Effector memory CD8-positive, alpha-beta T cell (primary cell): Measurements from ENCODE around the gene TIAM1.

ENCODE experiments used
- ATAC-seq: fragments of 150-1000 bp; cut with Tn5 transposase; replicated peaks from 2 replicates; pipeline ENCODE4 v1.10.0; 2021; ENCODE audit warnings: mild to moderate bottlenecking, moderate library complexity
- DNase-seq, 3 experiments: peaks; one replicate each; pipeline ENCODE4 v3.0.0; 2021
- H3K27ac Mint-ChIP-seq, 2 donors: one replicate each; pipeline ENCODE4 v1.8.0; 2022; ENCODE audit warnings: mild to moderate bottlenecking in 2 of 2, mixed read lengths in 2 of 2, moderate library complexity in 2 of 2
- H3K27me3 Mint-ChIP-seq, 2 donors: one replicate each; pipeline ENCODE4 v1.8.0; 2022; ENCODE audit warnings: mixed read lengths in 2 of 2
- H3K36me3 Mint-ChIP-seq: one replicate; pipeline ENCODE4 v1.8.0; 2022; ENCODE audit warnings: mild to moderate bottlenecking, moderate library complexity, mixed read lengths; ENCODE audit not compliant: insufficient read depth
- H3K4me1 Mint-ChIP-seq, 2 donors: one replicate each; pipeline ENCODE4 v1.8.0; 2022; ENCODE audit warnings: low read depth in 2 of 2, mixed read lengths in 2 of 2
- H3K4me3 Mint-ChIP-seq, 2 donors: one replicate each; pipeline ENCODE4 v1.8.0; 2022; ENCODE audit warnings: mild to moderate bottlenecking in 2 of 2, mixed read lengths in 2 of 2, moderate library complexity in 2 of 2
- H3K9me3 Mint-ChIP-seq, 2 donors: one replicate each; pipeline ENCODE4 v1.8.0; 2022; ENCODE audit warnings: mixed read lengths in 2 of 2

Gene TIAM1

GRCh38 chr21:31349208-31349607 lies 5.1 kb upstream of the TIAM1 start:
- no peak for ATAC-seq
- H3K9me3 Mint-ChIP-seq: no peaks in the 10 kb centered on the region
- no peak for DNase-seq

DNA sequence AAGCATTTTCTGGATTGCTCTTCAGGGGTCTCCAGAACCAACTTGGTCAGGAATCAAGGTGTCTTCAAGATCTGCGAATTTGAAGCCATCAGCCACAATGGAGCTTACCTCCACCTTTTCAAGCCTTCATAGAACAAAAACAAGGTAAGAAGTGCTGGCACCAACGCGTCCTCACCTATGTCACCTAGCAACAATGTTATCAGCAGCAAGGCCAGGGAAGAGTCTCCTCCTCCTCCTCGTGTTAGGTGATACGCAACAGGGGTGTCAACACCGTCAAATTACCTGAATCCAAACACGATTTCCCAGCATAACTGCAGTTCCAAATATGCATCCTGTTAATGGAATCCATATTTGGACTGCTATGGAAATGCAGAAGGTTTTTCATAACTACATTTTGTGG lies 4.1 kb upstream of the TIAM1 start:
- H3K9me3 Mint-ChIP-seq: no peaks in the 10 kb centered on the region
- ATAC-seq (no peak), DNase-seq (no peak)
- H3K36me3 Mint-ChIP-seq: peaks cover 3% of the 10 kb centered on the region
- peaks cover 11 to 14% of the 10 kb centered on the region in 2 donors for H3K4me1 Mint-ChIP-seq
- peaks cover 26 to 35% of the 10 kb centered on the region in 2 donors for H3K27me3 Mint-ChIP-seq
- H3K27ac Mint-ChIP-seq: no peak overlapping the region
- H3K4me3 Mint-ChIP-seq: no peak overlapping the region

More at GRCh38 chr21:31349208-31349607, 5.1 kb upstream of the TIAM1 start:
- peaks cover 16 to 25% of the 10 kb centered on the region in 2 donors for H3K27me3 Mint-ChIP-seq
- H3K36me3 Mint-ChIP-seq: peaks cover 3% of the 10 kb centered on the region
- no peak overlapping the region for H3K27ac Mint-ChIP-seq
- no peak overlapping the region for H3K4me3 Mint-ChIP-seq
- H3K4me1 Mint-ChIP-seq: peaks cover 9 to 11% of the 10 kb centered on the region in 2 donors

DNA sequence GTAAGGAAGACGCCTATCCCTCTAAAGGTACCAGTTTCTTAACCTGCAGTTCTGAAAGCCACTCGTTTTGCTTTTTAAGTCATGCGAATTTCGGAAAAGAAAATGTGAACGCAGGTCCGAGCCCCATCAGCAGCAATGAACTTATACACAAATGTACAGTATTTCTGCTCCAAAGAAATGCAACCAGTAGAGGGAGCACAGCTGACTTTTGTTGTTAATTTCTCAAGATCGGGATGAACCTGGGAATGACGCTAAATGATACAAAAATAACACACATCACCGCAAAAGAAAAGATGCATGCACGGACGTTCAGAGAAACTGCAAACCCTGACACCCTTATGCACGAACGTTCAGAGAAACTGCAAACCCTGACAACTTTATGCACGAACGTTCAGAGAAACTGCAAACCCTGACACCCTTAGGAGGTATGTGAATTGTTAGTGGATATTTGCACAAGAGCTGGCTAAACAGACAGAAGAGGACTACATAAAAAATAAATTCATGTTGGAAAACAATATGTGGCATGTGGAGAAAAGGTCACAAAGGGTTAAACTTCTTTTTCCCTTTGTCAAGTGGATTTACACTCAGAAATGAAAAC lies 3.5 kb upstream of the TIAM1 start:
- DNase-seq (no peak), ATAC-seq (no peak)
- Mint-ChIP-seq H3K4me3 (no peak overlapping the region), H3K36me3 (peaks cover 3% of the 10 kb centered on the region), H3K4me1 (peaks cover 7 to 10% of the 10 kb centered on the region in 2 donors), H3K27ac (no peak overlapping the region), H3K27me3 (peaks cover 33 to 41% of the 10 kb centered on the region in 2 donors), H3K9me3 (no peaks in the 10 kb centered on the region)

- no peak overlapping the region for H3K4me3 Mint-ChIP-seq
- DNase-seq: no peak
- H3K27me3 Mint-ChIP-seq: peaks cover 36 to 45% of the 10 kb centered on the region in 2 donors
Measured at GRCh38 chr21:31346256-31346821, 2.3 kb upstream of the TIAM1 start.

DNA sequence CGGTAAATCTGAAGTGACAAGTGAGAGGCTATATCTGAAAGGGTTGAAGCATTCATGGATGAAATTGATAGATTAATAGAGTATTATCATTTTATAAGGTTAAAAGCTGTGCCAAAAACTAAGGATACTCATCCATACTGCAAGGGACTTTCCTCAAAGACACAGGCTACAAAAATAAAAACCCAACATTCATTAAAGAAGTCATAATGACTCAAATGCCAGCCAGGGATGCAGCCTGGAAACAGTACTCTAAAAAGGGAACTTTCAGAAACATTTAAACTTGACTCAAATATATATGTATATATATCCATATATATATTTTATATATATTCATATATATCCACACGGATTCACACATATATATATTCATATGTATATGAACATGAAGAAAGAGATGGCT lies 1.1 kb upstream of the TIAM1 start:
- Mint-ChIP-seq H3K27ac (no peak overlapping the region), H3K4me3 (peak overlapping the region in 1 of 2 donors; percentile 67), H3K4me1 (peaks cover 10 to 11% of the 10 kb centered on the region in 2 donors), H3K36me3 (peaks cover 3% of the 10 kb centered on the region), H3K9me3 (no peaks in the 10 kb centered on the region), H3K27me3 (peaks cover 36 to 48% of the 10 kb centered on the region in 2 donors)
- DNase-seq (no peak), ATAC-seq (no peak)

More at GRCh38 chr21:31346256-31346821, 2.3 kb upstream of the TIAM1 start:
- Mint-ChIP-seq H3K36me3 (peaks cover 3% of the 10 kb centered on the region), H3K9me3 (no peaks in the 10 kb centered on the region), H3K27ac (no peak overlapping the region), H3K4me1 (peaks cover 7 to 10% of the 10 kb centered on the region in 2 donors)
- no peak for ATAC-seq

DNA sequence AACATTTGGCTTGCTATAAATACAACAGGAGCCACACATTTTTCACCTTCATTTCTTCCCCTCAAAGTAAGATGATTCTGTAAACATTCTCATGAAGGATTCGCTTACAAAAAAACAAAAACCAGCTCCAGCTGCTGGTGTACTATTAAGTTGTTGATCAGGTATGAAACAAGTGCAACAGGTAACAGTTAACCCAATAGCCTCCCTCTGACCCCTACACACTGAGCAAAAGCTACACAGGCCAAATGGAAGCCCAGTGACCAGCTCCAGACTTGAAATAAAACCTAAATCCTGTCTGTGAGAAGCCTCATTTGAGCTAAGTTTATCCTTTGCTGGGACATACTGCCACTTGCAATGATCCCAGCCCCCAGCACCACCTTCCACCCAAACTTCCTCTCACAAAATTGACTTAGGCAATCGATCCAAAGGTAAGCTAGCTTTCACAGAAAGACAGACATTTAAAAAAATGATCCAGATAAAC lies 991 bp downstream of the TIAM1 start:
- H3K36me3 Mint-ChIP-seq: peaks cover 3% of the 10 kb centered on the region
- peaks cover 48 to 57% of the 10 kb centered on the region in 2 donors for H3K27me3 Mint-ChIP-seq
- H3K9me3 Mint-ChIP-seq: no peaks in the 10 kb centered on the region
- DNase-seq: no peak
- H3K4me3 Mint-ChIP-seq: peak overlapping the region; percentile 67 to 91
- H3K27ac Mint-ChIP-seq: peak overlapping the region in 1 of 2 donors; percentile 92
- ATAC-seq: no peak
- H3K4me1 Mint-ChIP-seq: peaks cover 10 to 16% of the 10 kb centered on the region in 2 donors

DNA sequence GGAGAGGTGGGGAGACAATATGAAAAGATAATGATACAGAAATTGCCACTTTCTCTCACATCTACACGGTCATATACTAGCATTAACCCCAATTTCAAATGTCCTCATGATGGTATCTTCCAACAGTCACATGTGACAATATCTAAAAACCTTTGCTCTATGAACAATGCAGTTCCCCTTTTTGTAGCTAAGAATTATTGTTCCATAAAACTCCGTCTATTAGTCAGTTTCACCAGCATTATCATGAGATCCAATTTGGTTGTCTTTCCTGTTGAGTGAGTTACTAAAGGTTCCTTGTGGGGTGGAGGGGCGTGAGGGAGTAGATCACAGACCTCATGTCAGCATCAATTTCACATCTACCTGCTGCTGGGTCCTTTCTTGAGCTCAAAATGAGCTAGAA lies 1.7 kb downstream of the TIAM1 start:
- Mint-ChIP-seq H3K36me3 (peaks cover 6% of the 10 kb centered on the region), H3K27me3 (peaks cover 48 to 54% of the 10 kb centered on the region in 2 donors), H3K4me1 (peaks cover 10 to 19% of the 10 kb centered on the region in 2 donors), H3K4me3 (peak overlapping the region in 1 of 2 donors; percentile 91), H3K27ac (peak overlapping the region in 1 of 2 donors; percentile 92), H3K9me3 (no peaks in the 10 kb centered on the region)
- no peak for ATAC-seq
- DNase-seq: no peak

GRCh38 chr21:31340942-31341487 lies 3.0 kb downstream of the TIAM1 start:
- Mint-ChIP-seq H3K4me3 (no peak overlapping the region), H3K9me3 (no peaks in the 10 kb centered on the region), H3K4me1 (peaks cover 5 to 20% of the 10 kb centered on the region in 2 donors), H3K27ac (no peak overlapping the region), H3K27me3 (peaks cover 40 to 42% of the 10 kb centered on the region in 2 donors), H3K36me3 (peaks cover 8% of the 10 kb centered on the region)
- DNase-seq (no peak), ATAC-seq (no peak)

DNA sequence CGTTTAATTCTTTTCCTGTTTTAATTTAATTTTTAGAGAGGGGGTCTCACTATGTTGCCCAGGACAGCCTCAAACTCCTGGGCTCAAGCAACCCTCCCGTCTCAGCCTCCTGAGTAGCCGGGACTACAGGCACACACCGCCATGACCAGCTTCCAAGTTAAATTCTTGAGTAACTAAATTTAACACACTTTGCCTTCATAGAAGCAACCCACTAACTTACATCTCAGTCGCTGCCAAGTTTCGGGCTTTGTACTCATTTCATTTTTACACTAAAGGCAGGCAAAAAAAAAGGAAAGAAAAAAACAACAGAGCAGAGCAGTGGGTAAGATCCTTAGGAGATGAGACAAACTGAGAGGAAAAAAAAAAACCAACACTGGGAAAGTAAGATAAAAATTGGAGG lies 3.5 kb downstream of the TIAM1 start:
- H3K4me3 Mint-ChIP-seq: no peak overlapping the region
- H3K4me1 Mint-ChIP-seq: peaks cover 4 to 20% of the 10 kb centered on the region in 2 donors
- H3K27ac Mint-ChIP-seq: peak overlapping the region in 1 of 2 donors; percentile 28

GRCh38 chr21:31339721-31340120 lies 4.3 kb downstream of the TIAM1 start:
- Mint-ChIP-seq H3K27ac (no peak overlapping the region), H3K36me3 (peaks cover 8% of the 10 kb centered on the region), H3K27me3 (peaks cover 36 to 38% of the 10 kb centered on the region in 2 donors), H3K9me3 (no peaks in the 10 kb centered on the region), H3K4me3 (no peak overlapping the region), H3K4me1 (peaks cover 4 to 20% of the 10 kb centered on the region in 2 donors)
- no peak for ATAC-seq
- no peak for DNase-seq

More for the DNA sequence above, 3.5 kb downstream of the TIAM1 start:
- Mint-ChIP-seq H3K9me3 (no peaks in the 10 kb centered on the region), H3K36me3 (peaks cover 8% of the 10 kb centered on the region), H3K27me3 (peaks cover 38 to 39% of the 10 kb centered on the region in 2 donors)
- DNase-seq (no peak), ATAC-seq (no peak)

- no peak overlapping the region for H3K4me3 Mint-ChIP-seq
- DNase-seq: no peak
- ATAC-seq: no peak
- H3K36me3 Mint-ChIP-seq: peaks cover 5% of the 10 kb centered on the region
- H3K4me1 Mint-ChIP-seq: peaks cover 0 to 17% of the 10 kb centered on the region in 2 donors
- peaks cover 29 to 30% of the 10 kb centered on the region in 2 donors for H3K27me3 Mint-ChIP-seq
- no peaks in the 10 kb centered on the region for H3K9me3 Mint-ChIP-seq
- H3K27ac Mint-ChIP-seq: no peak overlapping the region
Measured at GRCh38 chr21:31338908-31339368, 5.1 kb downstream of the TIAM1 start.

DNA sequence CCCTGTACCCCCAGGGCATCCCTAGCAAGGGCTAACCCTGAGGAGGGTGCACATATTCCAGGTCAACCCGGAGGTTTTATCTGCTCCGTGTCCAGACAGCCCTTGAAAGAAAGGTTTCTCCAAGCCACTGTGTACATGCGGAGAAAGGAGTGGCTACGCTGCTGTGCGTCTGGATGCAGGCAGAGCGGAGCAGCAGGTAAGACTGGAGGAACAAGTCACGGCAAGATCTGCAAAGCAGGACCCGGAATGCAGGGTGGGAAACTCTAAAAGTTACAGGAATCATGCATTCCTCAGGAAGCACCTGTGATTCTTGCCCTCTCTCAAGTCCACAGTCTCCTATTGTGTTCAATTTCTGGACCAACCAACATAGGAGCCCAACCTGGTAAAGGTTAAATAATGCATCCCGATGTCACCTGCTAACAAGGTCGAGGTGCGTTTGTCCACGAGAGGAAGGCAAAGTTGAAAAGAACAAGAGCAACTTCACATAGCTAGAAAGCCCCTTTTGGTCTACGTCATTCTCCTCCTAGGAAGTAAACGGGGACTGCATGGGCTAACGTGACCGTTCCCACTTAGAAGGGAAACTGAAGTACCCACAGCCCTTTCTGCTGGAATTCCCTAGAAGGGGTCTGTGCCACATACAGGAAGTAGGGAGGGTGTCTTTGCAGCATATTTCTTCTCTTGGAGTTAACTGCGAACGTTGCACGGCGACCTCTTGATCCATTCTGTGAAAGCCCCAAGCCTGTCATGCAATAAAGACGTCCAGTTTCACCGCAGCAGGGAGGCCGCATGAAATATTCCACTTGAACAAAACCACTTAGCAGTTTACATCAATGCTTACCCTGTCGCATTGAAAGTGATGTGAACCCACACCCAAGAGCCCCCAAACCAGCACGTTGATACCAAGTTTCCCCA lies 5.8 kb downstream of the TIAM1 start:
- DNase-seq (no peak), ATAC-seq (no peak)
- Mint-ChIP-seq H3K4me1 (peaks cover 0 to 19% of the 10 kb centered on the region in 2 donors), H3K27me3 (peaks cover 22 to 23% of the 10 kb centered on the region in 2 donors), H3K9me3 (no peaks in the 10 kb centered on the region), H3K36me3 (peaks cover 5% of the 10 kb centered on the region), H3K27ac (no peak overlapping the region), H3K4me3 (no peak overlapping the region)

GRCh38 chr21:31337086-31337485 lies 7.0 kb downstream of the TIAM1 start:
- Mint-ChIP-seq H3K9me3 (no peaks in the 10 kb centered on the region), H3K4me1 (peaks cover 0 to 22% of the 10 kb centered on the region in 2 donors), H3K27ac (no peak overlapping the region), H3K27me3 (peaks cover 13 to 16% of the 10 kb centered on the region in 2 donors), H3K36me3 (peaks cover 7% of the 10 kb centered on the region), H3K4me3 (no peak overlapping the region)
- DNase-seq (no peak), ATAC-seq (no peak)
